HG02623 (cell line): Measurements from ENCODE around the gene C15orf39.
"Not testable (repeated sequence)": the region's sequence is repeated elsewhere in the genome, so short reads cannot be mapped to it uniquely, and the experiment has no call there.

Experiments
- ATAC-seq: cut with Tn5 transposase; IDR thresholded peaks from one replicate; pipeline ENCODE4 v1.9.1; 2021; ENCODE audit warnings: moderate library complexity; ENCODE audit not compliant: unreplicated experiment

C15orf39 gene

DNA sequence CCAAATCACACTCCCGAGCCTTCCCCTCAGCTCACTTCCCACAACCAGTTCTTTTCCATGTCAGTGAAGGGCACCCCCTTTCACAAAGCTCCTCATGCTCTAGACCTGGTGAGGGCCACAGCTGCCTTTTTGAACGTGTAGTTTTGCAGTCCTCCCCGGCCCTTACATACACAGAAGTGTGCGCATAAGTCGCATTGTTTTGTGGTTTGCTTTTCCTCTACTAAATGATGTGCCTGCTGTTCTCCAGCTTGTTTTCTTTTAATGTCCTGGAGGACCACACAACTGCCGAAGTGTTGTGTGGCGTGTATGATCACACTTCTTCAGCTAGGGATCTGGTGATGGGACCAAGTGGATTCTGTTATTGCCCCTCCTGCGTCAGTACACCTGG lies 7.6 kb downstream of the C15orf39 start:
- no peak for ATAC-seq

- ATAC-seq, result no peak
Observed at GRCh38 chr15:75210811-75211230, 9.1 kb downstream of the C15orf39 start.

- no peak for ATAC-seq
Observed at GRCh38 chr15:75211436-75212199, 9.9 kb downstream of the C15orf39 start.

DNA sequence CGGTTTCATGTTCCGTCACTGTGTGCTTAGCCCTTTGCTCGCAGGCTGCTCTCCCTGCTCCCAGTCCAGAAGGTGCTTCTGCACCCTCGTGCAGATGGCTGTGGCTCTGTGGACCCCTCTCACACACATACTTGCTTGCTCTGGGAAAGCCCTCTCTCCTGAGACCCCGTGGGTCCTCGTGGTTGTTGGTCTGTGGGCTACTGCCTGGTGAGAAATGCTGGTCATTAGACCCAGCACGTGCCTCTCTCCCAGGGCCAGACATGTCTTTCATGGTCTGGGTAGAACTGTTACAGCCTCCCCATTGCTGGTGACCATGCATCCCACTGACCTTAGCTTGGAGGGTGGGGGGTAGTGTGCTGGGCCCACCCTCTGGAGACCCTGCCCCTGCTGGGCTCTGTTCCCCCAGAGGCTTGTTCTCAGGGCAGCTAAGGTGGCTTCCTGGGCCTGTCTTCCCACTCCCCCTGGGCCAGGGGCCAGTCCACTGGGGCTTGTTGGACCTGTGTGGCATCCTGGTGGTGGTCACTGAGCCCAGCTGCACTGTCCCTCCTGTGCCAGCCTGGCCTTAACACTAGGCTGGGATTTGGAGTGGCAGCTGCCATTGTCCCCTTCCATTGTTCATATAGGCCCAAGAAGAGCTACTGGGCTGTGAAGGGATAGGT lies 10.6 kb downstream of the C15orf39 start:
- ATAC-seq, result no peak

DNA sequence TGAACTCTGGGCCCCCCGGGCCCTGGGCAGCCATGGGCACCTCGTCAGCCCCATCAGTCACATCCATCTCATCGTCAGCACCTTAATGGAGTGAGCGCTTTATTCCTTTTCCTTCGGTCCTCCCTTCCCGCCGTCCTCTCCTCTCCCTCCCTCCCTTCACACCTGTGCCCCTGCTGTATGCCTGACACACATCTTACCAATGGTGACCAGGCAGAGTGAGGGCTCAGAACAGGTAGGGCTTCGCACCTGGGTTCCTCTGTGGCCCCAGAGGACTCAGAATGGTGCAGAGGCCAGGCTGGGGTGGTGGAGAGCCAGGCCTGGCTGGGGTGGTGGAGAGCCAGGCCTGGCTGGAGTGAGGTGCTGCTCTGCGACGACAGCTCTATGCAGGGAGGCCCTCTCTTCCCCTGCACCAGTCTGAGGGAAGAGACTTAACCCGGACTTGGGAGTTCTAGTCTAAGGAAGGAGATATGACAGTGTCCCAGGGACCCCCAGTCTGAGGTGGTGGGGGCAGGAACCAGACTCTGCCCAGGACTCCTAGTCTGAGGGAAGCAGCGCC lies 11.6 kb downstream of the C15orf39 start:
- ATAC-seq, result no peak

- ATAC-seq, result no peak
Observed at GRCh38 chr15:75213768-75214221, 12.1 kb downstream of the C15orf39 start.

GRCh38 chr15:75214293-75215096 lies 12.8 kb downstream of the C15orf39 start:
- no peak for ATAC-seq

- ATAC-seq, result no peak
Observed at GRCh38 chr15:75215107-75216004, 13.7 kb downstream of the C15orf39 start.

DNA sequence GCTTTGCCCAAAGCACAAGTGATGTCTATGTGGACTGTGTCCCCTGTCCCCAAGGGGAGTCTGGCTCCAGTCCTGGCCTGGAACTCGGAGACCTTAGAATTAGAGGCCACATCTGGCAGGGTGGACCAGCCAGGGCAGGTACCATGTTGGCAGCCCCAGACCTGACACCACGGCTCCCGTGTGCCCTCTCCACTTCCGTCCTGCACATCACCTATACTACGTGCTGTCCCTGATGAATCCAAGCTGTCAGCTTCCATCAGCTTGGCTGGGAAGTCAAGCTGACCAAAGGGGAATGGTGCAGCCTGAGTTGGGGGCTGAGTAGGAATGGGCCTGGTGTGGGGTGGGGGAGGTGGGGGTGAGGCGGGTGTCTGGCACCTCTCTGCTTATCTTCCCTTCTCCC lies 15.3 kb downstream of the C15orf39 start:
- no peak for ATAC-seq

GRCh38 chr15:75217574-75217973 lies 15.9 kb downstream of the C15orf39 start:
- ATAC-seq, result not testable (repeated sequence)

- not testable (repeated sequence) for ATAC-seq
Observed at GRCh38 chr15:75219507-75219929, 17.8 kb downstream of the C15orf39 start.

DNA sequence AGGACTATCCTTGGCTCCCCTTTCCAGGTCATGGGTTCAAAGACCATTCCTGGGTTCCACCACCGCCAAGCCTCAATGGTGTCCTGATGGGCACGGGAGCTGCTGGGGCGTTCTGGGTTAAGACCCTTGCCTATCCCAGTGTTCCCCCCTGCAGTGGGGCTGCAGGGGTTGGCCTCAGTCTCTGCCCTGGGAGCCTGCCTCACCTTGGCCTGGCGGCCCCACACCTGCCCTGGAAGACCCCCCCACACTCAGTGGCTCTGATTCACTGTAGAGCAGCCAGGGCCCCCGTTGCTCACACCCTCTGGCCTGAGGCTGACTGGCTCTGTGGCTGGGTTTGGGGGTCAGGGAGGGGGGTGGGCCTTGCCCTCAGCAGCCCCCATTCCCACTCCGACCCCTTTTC lies 22.0 kb downstream of the C15orf39 start:
- ATAC-seq, result no peak

- no peak for ATAC-seq
Observed at GRCh38 chr15:75224281-75224680, 22.6 kb downstream of the C15orf39 start.

DNA sequence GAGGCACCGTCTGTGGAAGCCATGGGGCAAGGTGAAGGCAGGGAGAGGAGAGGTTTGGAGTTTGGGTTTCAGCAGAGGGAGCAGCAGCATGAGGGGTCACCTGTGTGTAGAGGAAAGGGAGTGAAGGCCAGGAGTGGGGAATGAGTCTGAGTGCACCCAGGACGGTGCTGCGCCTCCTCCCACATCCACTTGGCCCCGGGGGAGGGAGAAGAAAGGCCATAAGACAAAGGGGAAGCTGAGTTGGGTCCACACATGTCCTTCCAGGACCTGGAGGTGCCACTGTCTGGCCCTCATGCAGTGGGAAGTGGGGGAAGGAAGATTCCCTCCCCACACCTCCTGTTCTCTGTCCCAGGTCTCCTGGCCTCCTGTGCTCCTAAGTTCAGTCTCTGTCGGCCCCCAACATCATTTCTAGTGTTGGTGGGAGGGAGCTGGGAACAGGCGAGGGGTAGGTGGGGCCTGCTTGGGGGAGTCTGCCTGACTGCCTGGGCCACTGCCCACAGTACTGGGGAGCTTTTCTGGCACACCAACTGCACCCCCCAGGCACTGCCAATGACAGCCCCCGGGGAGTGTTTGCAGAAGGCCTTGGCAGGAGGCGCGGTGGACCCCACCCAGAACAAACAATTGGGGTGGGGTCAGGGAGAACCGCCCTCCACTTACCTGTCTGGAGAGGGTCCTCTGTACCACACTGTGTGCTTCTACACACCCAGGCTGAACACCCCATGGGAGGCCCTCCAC lies 23.6 kb downstream of the C15orf39 start:
- not testable (repeated sequence) for ATAC-seq

- no peak for ATAC-seq
Observed at GRCh38 chr15:75225951-75226732, 24.5 kb downstream of the C15orf39 start.

- ATAC-seq, result not testable (repeated sequence)
Observed at GRCh38 chr15:75227112-75227511, 25.4 kb downstream of the C15orf39 start.

DNA sequence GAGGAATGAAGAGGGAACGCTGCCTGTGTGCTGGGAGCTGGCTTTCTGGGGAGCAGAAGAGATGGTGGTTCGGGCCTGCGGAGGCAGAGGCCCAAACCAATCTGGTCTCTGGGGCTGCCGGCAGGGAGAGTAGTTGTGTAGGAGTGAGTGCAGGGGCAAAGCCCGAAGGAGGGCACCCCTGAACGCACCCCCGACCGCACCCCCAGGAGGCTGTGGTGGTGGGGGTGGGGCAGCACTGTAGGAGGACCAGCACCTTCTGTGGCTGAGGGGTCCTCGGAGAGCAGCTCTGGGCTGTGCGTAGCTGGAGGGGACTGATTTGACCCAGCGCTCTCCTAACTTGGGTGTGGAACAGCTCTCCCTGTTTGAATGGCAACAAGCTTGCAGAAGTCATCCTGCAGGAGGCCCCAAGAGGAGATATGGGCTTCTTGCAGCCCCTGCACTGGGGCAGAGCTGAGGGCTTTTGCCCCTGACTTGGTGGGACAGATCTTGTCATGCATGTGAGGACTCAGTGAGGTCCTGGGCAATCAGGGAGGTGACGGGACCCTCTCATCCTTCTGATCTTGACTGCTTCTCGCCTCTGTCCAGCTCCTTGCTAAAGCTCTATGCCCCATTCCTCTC lies 26.1 kb downstream of the C15orf39 start:
- ATAC-seq, result no peak

DNA sequence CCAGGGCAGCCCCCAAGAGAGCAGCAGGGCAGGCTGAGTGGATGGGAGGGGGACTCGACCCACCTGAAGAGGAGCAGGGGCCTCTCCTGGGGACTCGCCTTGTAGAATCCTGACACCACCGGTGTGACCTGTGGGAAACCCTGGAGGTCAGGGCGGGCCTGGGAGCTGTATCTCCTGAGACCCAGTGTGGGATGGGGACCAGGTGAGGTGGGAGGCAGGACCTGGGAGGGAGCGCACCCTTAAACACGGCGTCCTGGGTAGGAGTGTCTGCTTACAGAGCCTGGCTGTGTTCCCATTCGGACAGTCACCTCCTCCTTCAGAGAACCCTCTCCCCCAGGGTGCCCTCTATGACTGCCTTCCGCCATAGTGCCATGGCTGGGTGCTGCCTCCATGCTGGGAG lies 27.1 kb downstream of the C15orf39 start:
- ATAC-seq, result no peak
